ENCODE measurements around the gene SF3B2. TPM values are rescaled to one million over a fixed set of nuclear protein-coding genes. Genes with fewer than 3 reads are reported as not detected.

Gene SF3B2, protein sequence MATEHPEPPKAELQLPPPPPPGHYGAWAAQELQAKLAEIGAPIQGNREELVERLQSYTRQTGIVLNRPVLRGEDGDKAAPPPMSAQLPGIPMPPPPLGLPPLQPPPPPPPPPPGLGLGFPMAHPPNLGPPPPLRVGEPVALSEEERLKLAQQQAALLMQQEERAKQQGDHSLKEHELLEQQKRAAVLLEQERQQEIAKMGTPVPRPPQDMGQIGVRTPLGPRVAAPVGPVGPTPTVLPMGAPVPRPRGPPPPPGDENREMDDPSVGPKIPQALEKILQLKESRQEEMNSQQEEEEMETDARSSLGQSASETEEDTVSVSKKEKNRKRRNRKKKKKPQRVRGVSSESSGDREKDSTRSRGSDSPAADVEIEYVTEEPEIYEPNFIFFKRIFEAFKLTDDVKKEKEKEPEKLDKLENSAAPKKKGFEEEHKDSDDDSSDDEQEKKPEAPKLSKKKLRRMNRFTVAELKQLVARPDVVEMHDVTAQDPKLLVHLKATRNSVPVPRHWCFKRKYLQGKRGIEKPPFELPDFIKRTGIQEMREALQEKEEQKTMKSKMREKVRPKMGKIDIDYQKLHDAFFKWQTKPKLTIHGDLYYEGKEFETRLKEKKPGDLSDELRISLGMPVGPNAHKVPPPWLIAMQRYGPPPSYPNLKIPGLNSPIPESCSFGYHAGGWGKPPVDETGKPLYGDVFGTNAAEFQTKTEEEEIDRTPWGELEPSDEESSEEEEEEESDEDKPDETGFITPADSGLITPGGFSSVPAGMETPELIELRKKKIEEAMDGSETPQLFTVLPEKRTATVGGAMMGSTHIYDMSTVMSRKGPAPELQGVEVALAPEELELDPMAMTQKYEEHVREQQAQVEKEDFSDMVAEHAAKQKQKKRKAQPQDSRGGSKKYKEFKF
- 141 and 205 TPM in 2 replicates for total RNA-seq

DNA sequence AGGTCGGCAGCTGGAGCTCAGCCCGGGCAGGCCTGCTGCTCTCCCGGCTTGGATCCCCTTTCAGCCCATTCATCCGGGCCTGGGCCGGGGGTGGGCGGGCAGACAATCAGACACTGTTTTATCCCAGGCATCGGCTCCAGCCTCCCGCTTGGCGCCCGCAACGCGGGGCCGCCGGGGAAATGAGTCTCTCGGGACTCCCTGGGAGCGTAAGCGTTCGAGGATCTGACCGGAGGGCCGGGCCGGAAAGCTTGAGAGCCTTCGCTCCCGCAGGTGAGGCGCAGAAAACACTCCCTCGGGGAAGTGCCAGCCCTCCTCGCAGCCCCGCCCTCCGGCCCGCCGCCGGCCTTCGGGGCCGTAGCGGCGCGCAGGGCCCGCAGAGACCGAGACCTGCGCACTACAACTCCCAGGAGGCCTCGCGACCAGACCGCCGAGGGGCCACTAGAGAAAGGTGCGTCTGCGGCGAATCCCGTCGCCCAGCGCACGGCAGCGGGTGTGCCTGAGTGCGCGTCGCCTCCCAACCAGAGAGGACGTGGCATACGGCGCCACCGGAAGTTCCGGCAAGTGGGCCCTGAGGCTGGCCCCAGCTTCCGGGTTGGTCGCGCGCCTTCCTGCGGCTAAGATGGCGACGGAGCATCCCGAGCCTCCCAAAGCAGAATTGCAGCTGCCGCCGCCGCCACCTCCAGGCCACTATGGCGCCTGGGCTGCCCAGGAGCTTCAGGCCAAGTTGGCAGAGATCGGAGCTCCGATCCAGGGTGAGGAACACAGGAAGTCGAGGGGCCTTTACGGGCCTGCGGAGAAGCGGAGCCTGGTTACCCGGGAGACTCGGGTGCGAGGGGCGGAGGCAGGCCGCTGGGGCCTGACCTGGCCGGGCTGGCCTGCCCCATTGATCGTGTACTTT is at the start of gene SF3B2:
Gene SF3B2, plus strand, starts transcription at position 599 of the 898 bp plus-strand sequence. Its CDS starts 21 bp downstream, at position 620.

DNA sequence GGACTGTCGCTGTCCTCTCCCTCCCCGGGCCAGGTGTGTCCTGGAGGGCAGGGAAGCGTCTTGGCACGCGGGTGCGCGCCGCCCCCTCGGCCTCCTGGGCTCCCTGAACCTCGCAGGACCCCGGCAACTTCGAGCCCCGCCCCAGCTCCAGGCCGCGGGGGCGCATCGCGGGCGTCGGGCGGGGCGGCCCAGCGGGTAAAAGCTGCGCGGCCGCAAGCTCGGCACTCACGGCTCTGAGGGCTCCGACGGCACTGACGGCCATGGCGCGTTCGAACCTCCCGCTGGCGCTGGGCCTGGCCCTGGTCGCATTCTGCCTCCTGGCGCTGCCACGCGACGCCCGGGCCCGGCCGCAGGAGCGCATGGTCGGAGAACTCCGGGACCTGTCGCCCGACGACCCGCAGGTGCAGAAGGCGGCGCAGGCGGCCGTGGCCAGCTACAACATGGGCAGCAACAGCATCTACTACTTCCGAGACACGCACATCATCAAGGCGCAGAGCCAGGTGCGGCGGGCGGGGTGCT is 40.3 kb upstream of the SF3B2 start, which contains the start of gene CST6:
Gene CST6, plus strand, starts transcription at position 224 of the 519 bp plus-strand sequence. Its CDS starts 37 bp downstream, at position 261.

DNA sequence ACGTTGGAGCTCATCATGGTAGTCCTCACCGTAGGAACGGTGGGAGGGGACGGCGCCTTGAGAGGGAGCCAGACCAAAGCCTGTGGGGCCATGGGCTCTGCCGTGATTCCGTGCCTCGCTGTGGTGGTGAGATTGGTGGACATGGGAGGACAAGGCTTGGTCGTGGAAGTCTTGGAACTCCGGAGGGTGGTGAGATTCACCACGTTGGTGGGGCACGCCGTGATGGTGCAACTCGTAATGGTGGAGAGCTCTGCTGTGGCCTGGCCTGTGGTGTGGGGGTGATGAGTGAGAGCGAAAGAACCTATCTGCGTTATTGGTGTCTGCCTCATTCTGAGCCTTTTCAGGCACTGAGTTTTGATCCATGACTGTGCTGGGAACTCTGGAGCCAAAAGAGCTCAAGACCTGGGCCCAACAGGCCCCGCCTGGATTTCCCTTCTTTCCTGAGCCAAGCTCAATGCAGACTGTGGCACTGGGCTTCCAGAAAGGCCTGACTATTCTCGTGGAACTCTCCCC is 26.1 kb upstream of the SF3B2 start, which contains the start of gene CATSPER1:
Gene CATSPER1, minus strand, starts transcription at position 463 of the 513 bp plus-strand sequence. Its CDS starts 100 bp downstream, at position 363.

DNA sequence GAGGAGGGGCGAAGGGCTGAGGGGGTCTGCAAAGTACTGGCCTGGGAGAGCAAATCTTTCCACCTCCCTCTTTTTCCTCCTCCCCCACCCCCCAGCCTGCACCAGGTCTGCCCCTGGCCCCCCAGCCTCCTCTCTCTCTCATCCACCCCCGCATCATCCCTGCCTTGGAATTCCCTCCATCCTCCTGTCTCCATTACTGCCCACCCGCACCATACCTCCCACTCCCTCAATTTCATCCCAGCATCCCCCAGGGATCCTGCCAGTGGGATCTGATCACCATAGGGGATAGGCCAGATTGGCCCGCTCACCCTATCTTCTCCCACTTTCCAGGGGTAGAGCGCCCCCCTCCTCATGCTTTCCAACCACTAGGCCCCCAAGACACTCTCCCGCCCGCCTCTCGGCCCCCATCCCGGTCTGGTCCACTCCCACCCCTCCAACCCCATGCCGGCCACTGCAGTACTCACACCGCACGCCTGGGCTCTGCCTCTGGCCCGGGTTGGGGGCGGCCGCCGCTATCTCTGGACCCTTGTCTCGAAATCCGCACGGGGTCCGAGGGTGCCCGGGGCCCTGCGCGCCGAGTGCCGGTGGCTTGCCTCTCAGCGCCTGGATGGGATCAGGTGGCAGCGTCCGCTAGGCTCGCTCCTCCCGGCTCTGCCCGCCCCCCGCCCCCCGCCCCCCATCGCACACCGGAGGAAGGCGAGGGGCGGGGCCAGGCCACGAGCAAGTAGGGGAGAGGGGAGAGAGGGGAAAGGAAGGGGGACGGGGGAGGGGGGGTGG is 3.4 kb upstream of the SF3B2 start, which contains the start of gene GAL3ST3:
Gene GAL3ST3, minus strand, starts transcription at position 615 of the 777 bp plus-strand sequence. CDS start 3,746 bp downstream, outside the sequence.

DNA sequence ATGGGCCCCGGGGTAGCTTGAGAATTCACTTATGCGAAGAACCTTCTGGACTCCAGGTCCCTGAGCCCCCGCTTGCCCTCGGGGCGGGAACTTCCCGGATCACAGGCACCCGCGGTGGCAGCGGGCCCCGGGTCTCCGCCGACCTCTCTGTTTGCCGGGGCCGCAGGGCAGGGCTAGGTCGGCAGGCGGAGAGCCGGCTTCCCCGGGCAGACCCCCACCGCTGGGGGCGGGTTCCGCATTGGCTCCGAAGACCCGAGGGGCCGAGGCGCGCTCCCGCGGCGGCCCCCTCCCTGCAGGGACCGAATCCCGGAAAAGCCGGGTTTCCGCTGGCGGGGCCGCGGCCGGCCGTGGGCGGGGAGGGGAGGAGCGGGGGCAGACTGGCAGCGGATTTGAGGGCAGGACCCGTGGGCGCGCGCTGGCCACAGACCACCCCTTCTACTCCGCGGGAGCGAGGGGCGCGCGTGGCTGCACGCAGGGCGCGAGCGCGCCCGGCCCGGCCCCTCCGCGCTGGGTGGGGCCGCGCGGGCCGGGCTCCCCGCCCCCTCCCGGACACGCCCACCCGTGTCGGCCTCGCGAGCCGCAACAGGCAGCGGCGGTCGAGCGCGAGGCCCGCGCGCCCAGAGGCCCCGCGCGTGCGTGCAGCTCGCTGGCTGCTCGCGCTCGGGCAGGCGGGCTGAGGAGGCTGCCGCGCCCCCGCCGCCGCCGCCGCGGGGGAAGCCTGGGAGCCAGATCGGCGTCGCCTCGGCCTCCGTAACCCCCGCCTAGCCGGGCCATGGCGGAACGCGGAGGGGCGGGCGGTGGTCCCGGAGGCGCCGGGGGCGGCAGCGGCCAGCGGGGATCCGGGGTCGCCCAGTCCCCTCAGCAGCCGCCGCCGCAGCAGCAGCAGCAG is 17.8 kb downstream of the SF3B2 start, which contains the start of gene PACS1:
Gene PACS1, plus strand, starts transcription at position 558 of the 889 bp plus-strand sequence. Its CDS starts 215 bp downstream, at position 773.

Other genes with a start within 250 kb of the SF3B2 start
- 0.38 and 2.5 TPM in 2 replicates for gene SNX32, start 218.4 kb upstream of the SF3B2 start, total RNA-seq
- gene CFL1, start 194.2 kb upstream of the SF3B2 start, total RNA-seq: 677 and 1,304 TPM in 2 replicates
- gene MUS81, start 191.9 kb upstream of the SF3B2 start, total RNA-seq: 45.4 and 48.7 TPM in 2 replicates
- 44.9 and 71.0 TPM in 2 replicates for gene EFEMP2, start 179.6 kb upstream of the SF3B2 start, total RNA-seq
- not detected in 2 replicates for gene CTSW, start 172.5 kb upstream of the SF3B2 start, total RNA-seq
- gene FIBP, start 163.9 kb upstream of the SF3B2 start, total RNA-seq: 128 and 212 TPM in 2 replicates
- 80.3 and 108 TPM in 2 replicates for gene CCDC85B, start 161.7 kb upstream of the SF3B2 start, total RNA-seq
- 17.5 and 28.6 TPM in 2 replicates for gene FOSL1, start 152.0 kb upstream of the SF3B2 start, total RNA-seq
- 17.1 and 21.1 TPM in 2 replicates for gene C11orf68, start 133.3 kb upstream of the SF3B2 start, total RNA-seq
- 130 and 436 TPM in 2 replicates for gene DRAP1, start 132.9 kb upstream of the SF3B2 start, total RNA-seq
- gene TSGA10IP, start 106.9 kb upstream of the SF3B2 start, total RNA-seq: not detected in 2 replicates
- 28.5 and 63.6 TPM in 2 replicates for gene SART1, start 90.6 kb upstream of the SF3B2 start, total RNA-seq
- 26.8 and 40.8 TPM in 2 replicates for gene EIF1AD, start 50.2 kb upstream of the SF3B2 start, total RNA-seq
- 10.7 and 54.1 TPM in 2 replicates for gene BANF1, start 49.9 kb upstream of the SF3B2 start, total RNA-seq
- gene CST6, start 40.4 kb upstream of the SF3B2 start, total RNA-seq: 0.38 and 0.56 TPM in 2 replicates
- under 0.01 and 0.19 TPM in 2 replicates for gene CATSPER1, start 25.9 kb upstream of the SF3B2 start, total RNA-seq
- gene GAL3ST3, start 3.2 kb upstream of the SF3B2 start, total RNA-seq: not detected in 2 replicates
- gene PACS1, start 17.9 kb downstream of the SF3B2 start, total RNA-seq: 21.1 and 33.0 TPM in 2 replicates
- gene KLC2, start 205.3 kb downstream of the SF3B2 start, total RNA-seq: 16.9 and 24.5 TPM in 2 replicates
- 49.9 and 102 TPM in 2 replicates for gene RAB1B, start 216.3 kb downstream of the SF3B2 start, total RNA-seq
- 0.19 and 0.85 TPM in 2 replicates for gene CNIH2, start 225.8 kb downstream of the SF3B2 start, total RNA-seq
- gene YIF1A, start 236.8 kb downstream of the SF3B2 start, total RNA-seq: 180 and 267 TPM in 2 replicates
- under 0.01 and 0.28 TPM in 2 replicates for gene TMEM151A, start 239.5 kb downstream of the SF3B2 start, total RNA-seq

Data from regular cardiac myocyte (primary cell).